HepG2 (cell line): ENCODE results near the gene VWA2. TPM values are rescaled to one million over a fixed set of nuclear protein-coding genes. Genes with fewer than 3 reads are reported as not detected.

ENCODE experiments used
- ATAC-seq: fragments of 200-7000 bp; cut with Tn5 transposase; 3 replicates; pipeline ENCODE4 v1.9.1; 2020; ENCODE audit warnings: mild to moderate bottlenecking, moderate library complexity
- BruUV-seq: library from RNA; stranded (reverse); fragments of 400-500 nt; replicated peaks from 2 replicates; lab custom pipeline; 2021; lab: Mats Ljungman, UMichigan
- CTCF ChIA-PET: fragments of 300-600 bp; formaldehyde crosslinking; extraction: SDS; loops from one replicate; lab custom pipeline; 2021; ENCODE audit warnings: low total read pairs, inconsistent platforms, low intra/inter-chr PET ratio; lab: Yijun Ruan, JAX
- POLR2A ChIA-PET: fragments of 350-600 bp; sonication (Branson Sonifier 250); formaldehyde crosslinking; loops from one replicate; lab custom pipeline; 2020; ENCODE audit warnings: antibody characterized with exemption, inconsistent platforms; lab: Yijun Ruan, JAX
- DNase-seq: peaks from one replicate; pipeline ENCODE4 v3.0.0-alpha.2; 2015; ENCODE audit warnings: low spot score
- FAIRE-seq: peaks from 3 replicates; lab custom pipeline; 2011; peaks lifted over from hg19 to GRCh38; lab: Jason Lieb, UNC
- H2AFZ ChIP-seq: one replicate; pipeline ENCODE4 v1.6.1; 2011; ENCODE audit warnings: low read length, inconsistent platforms
- H3K27ac ChIP-seq: fragments of 300-600 bp; 3 replicates; pipeline ENCODE4 v1.8.0; 2011; ENCODE audit warnings: mixed run types, mild to moderate bottlenecking, mixed read lengths, low read length, inconsistent platforms; ENCODE audit not compliant: insufficient read depth; ENCODE audit errors: extremely low read length
- H3K27me3 ChIP-seq, 2 experiments: fragments of 200-600 bp in 1 of 2; 2 replicates in 1 of 2; 3 replicates in 1 of 2; pipeline versions ENCODE4 v1.6.0 to v1.8.0; 2011; ENCODE audit warnings: low read length in 2 of 2, mild to moderate bottlenecking in 2 of 2, moderate library complexity in 2 of 2, inconsistent platforms in 1 of 2; ENCODE audit not compliant: insufficient read depth in 2 of 2, control insufficient read depth in 1 of 2
- H3K36me3 ChIP-seq, 2 experiments: fragments of 200-600 bp in 1 of 2; replicated peaks in 1 of 2; 2 replicates in 1 of 2; 3 replicates in 1 of 2; pipeline versions ENCODE4 v1.5.1 to v1.8.0; 2011; ENCODE audit warnings: low read length in 2 of 2, inconsistent platforms in 1 of 2; ENCODE audit not compliant: insufficient read depth in 2 of 2, control insufficient read depth in 1 of 2
- H3K4me1 ChIP-seq: 2 replicates; pipeline ENCODE4 v1.5.1; 2012; ENCODE audit warnings: low read length, inconsistent platforms; ENCODE audit not compliant: insufficient read depth
- H3K4me2 ChIP-seq: 2 replicates; pipeline ENCODE4 v1.6.0; 2011; ENCODE audit warnings: low read depth, low read length, inconsistent platforms
- H3K4me3 ChIP-seq, 3 experiments: fragments of 200-600 bp in 1 of 3; sonication (generic), shearing (Covaris generic) in 1 of 3; replicated peaks in 1 of 3; 2 replicates each; pipeline ENCODE4 v1.5.1; 2011 to 2016; ENCODE audit warnings: low read length in 3 of 3, inconsistent platforms in 2 of 3, low read depth in 2 of 3, mild to moderate bottlenecking in 2 of 3, control low read depth in 1 of 3, mixed read lengths in 1 of 3; ENCODE audit not compliant: insufficient read depth in 1 of 3
- H3K79me2 ChIP-seq: one replicate; pipeline ENCODE4 v1.6.1; 2011; ENCODE audit warnings: low read length, inconsistent platforms; ENCODE audit not compliant: insufficient read depth
- H3K9ac ChIP-seq: 2 replicates; pipeline ENCODE4 v1.6.0; 2011; ENCODE audit warnings: mild to moderate bottlenecking, low read depth, low read length, inconsistent platforms; ENCODE audit not compliant: insufficient read depth
- H3K9me3 ChIP-seq: 2 replicates; pipeline ENCODE4 v1.5.1; 2012; ENCODE audit warnings: mild to moderate bottlenecking, low read length
- H4K20me1 ChIP-seq: 2 replicates; pipeline ENCODE4 v1.6.0; 2011; ENCODE audit warnings: inconsistent platforms, mild to moderate bottlenecking, low read length, moderate library complexity; ENCODE audit not compliant: insufficient read depth
- BCLAF1 ChIP-seq: fragments of 450-650 bp; IDR thresholded peaks from 2 replicates; pipeline ENCODE4 v1.6.1; 2017; ENCODE audit warnings: mild to moderate bottlenecking
- CSRNP2 ChIP-seq: sonication (generic); formaldehyde crosslinking; conservative IDR thresholded peaks from 2 replicates; pipeline ENCODE4 v1.8.0; 2022; ENCODE audit warnings: low read depth, missing genetic modification reagents
- JUN ChIP-seq: sonication (generic); formaldehyde crosslinking; IDR thresholded peaks from 2 replicates; pipeline ENCODE4 v1.4.0; 2020; ENCODE audit warnings: mild to moderate bottlenecking, missing genetic modification reagents
- KLF9 ChIP-seq: IDR thresholded peaks from 2 replicates; pipeline ENCODE4 v1.6.1; 2016; ENCODE audit warnings: low read depth
- MAFG ChIP-seq: sonication (generic); formaldehyde crosslinking; IDR thresholded peaks from 2 replicates; pipeline ENCODE4 v1.5.1; 2020; ENCODE audit warnings: mild to moderate bottlenecking, missing genetic modification reagents
- MIXL1 ChIP-seq: IDR thresholded peaks from 2 replicates; pipeline ENCODE4 v1.6.1; 2016
- SMC3 ChIP-seq: IDR thresholded peaks from 2 replicates; pipeline ENCODE4 v1.6.1; 2011; ENCODE audit warnings: low read length, improper control_type of control experiment
- ZBTB2 ChIP-seq: sonication (generic); formaldehyde crosslinking; IDR thresholded peaks from 2 replicates; pipeline ENCODE4 v1.8.0; 2022; ENCODE audit warnings: low read depth, missing genetic modification reagents
- ZKSCAN1 ChIP-seq: fragments of 150-350 bp; IDR thresholded peaks from 2 replicates; pipeline ENCODE4 v1.6.1; 2014; ENCODE audit warnings: low read length
- ZNF12 ChIP-seq: sonication (generic); formaldehyde crosslinking; IDR thresholded peaks from 2 replicates; pipeline ENCODE4 v1.5.0; 2020; ENCODE audit warnings: missing genetic modification reagents
- ZNF138 ChIP-seq: sonication (generic); formaldehyde crosslinking; IDR thresholded peaks from 2 replicates; pipeline ENCODE4 v1.5.0; 2020; ENCODE audit warnings: mild to moderate bottlenecking, low read depth, missing genetic modification reagents
- ZNF496 ChIP-seq: sonication (generic); formaldehyde crosslinking; IDR thresholded peaks from 2 replicates; pipeline ENCODE4 v1.8.1; 2023; ENCODE audit warnings: mild to moderate bottlenecking, moderate library complexity, missing genetic modification reagents; ENCODE audit not compliant: insufficient replicate concordance
- WGBS: methylation state at CpG from one replicate; pipeline ENCODE4 v1.1.6; 2017; ENCODE audit warnings: low lambda C conversion rate; 5-methylcytosine and 5-hydroxymethylcytosine counted together
- in situ Hi-C: cut with HindIII; loops from 2 replicates; pipeline ENCODE4 v1.10.0; 2017; ENCODE audit warnings: low pct_unique_long_range_greater_than_20kb; ENCODE audit not compliant: extremely low pct_ligation_motif_present
- intact Hi-C: fragments of 100-400 bp; cut with micrococcal nuclease; formaldehyde crosslinking; loops from one replicate; pipeline ENCODE4 v1.10.0; 2022; ENCODE audit not compliant: unreplicated experiment
- polyA plus RNA-seq, 8 experiments: library from polyadenylated mRNA; depleted of rRNA in 3 of 8; stranded (reverse) in 7 of 8; unstranded in 1 of 8; fragments of >200 nt; fragmentation: Illumina TruSeq in 4 of 8; extraction: Trizol in 4 of 8; gene quantifications; 2 replicates each; pipeline versions ENCODE4 v1.2.1 to v1.2.3, GENCODE V29; 2011 to 2016; ENCODE audit warnings: low read depth in 4 of 8, missing spikeins in 1 of 8, mixed read lengths in 1 of 8; ENCODE audit not compliant: insufficient read depth in 1 of 8
- total RNA-seq, 5 experiments: library from RNA; depleted of rRNA; stranded (reverse); fragments of >200 nt; fragmentation: Illumina TruSeq; extraction: Trizol; gene quantifications; 2 replicates each; pipeline ENCODE4 v1.2.3, GENCODE V29; 2016; ENCODE audit warnings: low read depth in 1 of 5
- TF ChIP-seq, protein P1 (sequence below): sonication (generic); formaldehyde crosslinking; IDR thresholded peaks from 2 replicates; pipeline ENCODE4 v1.4.0; 2020; ENCODE audit warnings: missing genetic modification reagents

Gene VWA2
- total and polyA plus RNA-seq, 2 of the 13 experiments (the other 11 are each of a cell fraction or from before 2014, with no cell fraction given): not detected

GRCh38 chr10:114278884-114279191 is 39.8 kb downstream of the VWA2 start:
- no TSS peak for BruUV-seq

GRCh38 chr10:114279289-114279688 is 40.2 kb downstream of the VWA2 start:
- H3K4me2 ChIP-seq: no peak overlapping the region
- H4K20me1 ChIP-seq: no peaks in the 10 kb centered on the region
- no peaks in the 10 kb centered on the region for H3K79me2 ChIP-seq
- WGBS: 0% methylated on average over 3 of the region's 4 CpGs
- FAIRE-seq: no peak
- no peak overlapping the region for H3K9ac ChIP-seq
- no peak overlapping the region for H3K4me3 ChIP-seq
- no peak for ATAC-seq
- H3K27me3 ChIP-seq: peaks cover 4 to 26% of the 10 kb centered on the region in 2 experiments; a peak in 4 of 5 replicates
- in situ Hi-C loops: no loop called here
- H2AFZ ChIP-seq: no peak overlapping the region
- H3K9me3 ChIP-seq: no peaks in the 10 kb centered on the region
- ChIA-PET CTCF (no interaction called here), POLR2A (no interaction called here)
- H3K27ac ChIP-seq: no peak overlapping the region
- H3K4me1 ChIP-seq: no peaks in the 10 kb centered on the region
- intact Hi-C loops: no loop called here
- H3K36me3 ChIP-seq: no peaks in the 10 kb centered on the region
- BruUV-seq: no TSS peak
- no peak for DNase-seq
- TF ChIP-seq CSRNP2 (CRISPR knock-in tag) (no peak), ZKSCAN1 (no peak), JUN (CRISPR knock-in tag) (no peak), MIXL1 (CRISPR knock-in tag) (no peak), SMC3 (no peak), KLF9 (CRISPR knock-in tag) (no peak), BCLAF1 (no peak), ZBTB2 (CRISPR knock-in tag) (no peak), MAFG (no peak)
- TF ChIP-seq, protein P1, sequence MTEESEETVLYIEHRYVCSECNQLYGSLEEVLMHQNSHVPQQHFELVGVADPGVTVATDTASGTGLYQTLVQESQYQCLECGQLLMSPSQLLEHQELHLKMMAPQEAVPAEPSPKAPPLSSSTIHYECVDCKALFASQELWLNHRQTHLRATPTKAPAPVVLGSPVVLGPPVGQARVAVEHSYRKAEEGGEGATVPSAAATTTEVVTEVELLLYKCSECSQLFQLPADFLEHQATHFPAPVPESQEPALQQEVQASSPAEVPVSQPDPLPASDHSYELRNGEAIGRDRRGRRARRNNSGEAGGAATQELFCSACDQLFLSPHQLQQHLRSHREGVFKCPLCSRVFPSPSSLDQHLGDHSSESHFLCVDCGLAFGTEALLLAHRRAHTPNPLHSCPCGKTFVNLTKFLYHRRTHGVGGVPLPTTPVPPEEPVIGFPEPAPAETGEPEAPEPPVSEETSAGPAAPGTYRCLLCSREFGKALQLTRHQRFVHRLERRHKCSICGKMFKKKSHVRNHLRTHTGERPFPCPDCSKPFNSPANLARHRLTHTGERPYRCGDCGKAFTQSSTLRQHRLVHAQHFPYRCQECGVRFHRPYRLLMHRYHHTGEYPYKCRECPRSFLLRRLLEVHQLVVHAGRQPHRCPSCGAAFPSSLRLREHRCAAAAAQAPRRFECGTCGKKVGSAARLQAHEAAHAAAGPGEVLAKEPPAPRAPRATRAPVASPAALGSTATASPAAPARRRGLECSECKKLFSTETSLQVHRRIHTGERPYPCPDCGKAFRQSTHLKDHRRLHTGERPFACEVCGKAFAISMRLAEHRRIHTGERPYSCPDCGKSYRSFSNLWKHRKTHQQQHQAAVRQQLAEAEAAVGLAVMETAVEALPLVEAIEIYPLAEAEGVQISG (CRISPR knock-in tag): no peak

More at GRCh38 chr10:114278884-114279191, 39.8 kb downstream of the VWA2 start:
- ChIA-PET POLR2A (no interaction called here), CTCF (no interaction called here)
- H3K4me2 ChIP-seq: no peak overlapping the region
- WGBS: 0% methylated on average over 1 of the region's 4 CpGs
- no peak overlapping the region for H3K4me3 ChIP-seq
- intact Hi-C loops: no loop called here
- H3K36me3 ChIP-seq: no peaks in the 10 kb centered on the region
- H3K27ac ChIP-seq: no peak overlapping the region
- no peak overlapping the region for H2AFZ ChIP-seq
- ATAC-seq (peak; percentile 19; the same call in 1 of the 3 replicates), FAIRE-seq (no peak), DNase-seq (no peak)
- no peaks in the 10 kb centered on the region for H3K4me1 ChIP-seq
- TF ChIP-seq ZNF12 (CRISPR knock-in tag) (no peak), ZNF496 (CRISPR knock-in tag) (no peak), ZNF138 (CRISPR knock-in tag) (no peak)
- H3K9me3 ChIP-seq: no peaks in the 10 kb centered on the region
- peaks cover 4 to 30% of the 10 kb centered on the region in 2 experiments; a peak in 4 of 5 replicates for H3K27me3 ChIP-seq
- in situ Hi-C loops: no loop called here
- H4K20me1 ChIP-seq: no peaks in the 10 kb centered on the region
- H3K79me2 ChIP-seq: no peaks in the 10 kb centered on the region
- no peak overlapping the region for H3K9ac ChIP-seq
